GM12878 (cell line): ENCODE measurements around the gene TMEM53. TPM values are rescaled to one million over a fixed set of nuclear protein-coding genes. Genes with fewer than 3 reads are reported as not detected.

ENCODE experiments used
- ATAC-seq: fragments of 200-7000 bp; cut with Tn5 transposase; 3 replicates; pipeline ENCODE4 v1.9.1; 2020; ENCODE audit warnings: mild to moderate bottlenecking, moderate library complexity
- BruUV-seq: library from RNA; stranded (reverse); fragments of 400-500 nt; replicated peaks from 2 replicates; lab custom pipeline; 2021; lab: Mats Ljungman, UMichigan
- CTCF ChIA-PET: fragments of 300-600 bp; sonication (Branson Sonifier 250); formaldehyde crosslinking; extraction: SDS; loops from one replicate; lab custom pipeline; 2021; ENCODE audit warnings: inconsistent platforms; lab: Yijun Ruan, JAX
- POLR2A ChIA-PET: fragments of 350-600 bp; formaldehyde crosslinking; extraction: SDS; loops from one replicate; lab custom pipeline; 2021; ENCODE audit warnings: inconsistent platforms; lab: Charles Lee
- RAD21 ChIA-PET: fragments of 300-600 bp; sonication (Branson Sonifier 250); formaldehyde crosslinking; loops from one replicate; lab custom pipeline; 2023; ENCODE audit warnings: antibody characterized with exemption; ENCODE audit not compliant: unreplicated experiment; lab: Charles Lee
- SMC1A ChIA-PET: fragments of 300-600 bp; sonication (Branson Sonifier 250); formaldehyde crosslinking; loops from one replicate; lab custom pipeline; 2023; ENCODE audit not compliant: unreplicated experiment, uncharacterized antibody; lab: Charles Lee
- DNase-seq: peaks from one replicate; pipeline ENCODE4 v3.0.0-alpha.2; 2011; ENCODE audit warnings: low read depth, low spot score
- FAIRE-seq: peaks from 3 replicates; lab custom pipeline; 2011; peaks lifted over from hg19 to GRCh38; lab: Jason Lieb, UNC
- H2AFZ ChIP-seq: 2 replicates; pipeline ENCODE4 v1.6.0; 2011; ENCODE audit warnings: low read depth, low read length, control low read depth; ENCODE audit not compliant: control insufficient read depth
- H3K27ac ChIP-seq: 2 replicates; pipeline ENCODE4 v1.5.1; 2011; ENCODE audit warnings: control low read depth; ENCODE audit not compliant: control insufficient read depth, insufficient read depth
- H3K27me3 ChIP-seq, 2 experiments: replicated peaks in 1 of 2; 2 replicates each; pipeline versions ENCODE4 v1.6.0 to v1.6.1; 2011; ENCODE audit warnings: low read length in 1 of 2; ENCODE audit not compliant: control insufficient read depth in 2 of 2, insufficient read depth in 2 of 2
- H3K36me3 ChIP-seq, 2 experiments: 2 replicates each; pipeline ENCODE4 v1.5.1; 2011; ENCODE audit warnings: low read length in 1 of 2; ENCODE audit not compliant: control insufficient read depth in 2 of 2, insufficient read depth in 2 of 2
- H3K4me1 ChIP-seq: 2 replicates; pipeline ENCODE4 v1.6.1; 2011; ENCODE audit warnings: mild to moderate bottlenecking, low read length, moderate library complexity, mixed read lengths; ENCODE audit not compliant: control insufficient read depth, insufficient read depth
- H3K4me2 ChIP-seq: 2 replicates; pipeline ENCODE4 v1.6.0; 2011; ENCODE audit warnings: control low read depth; ENCODE audit not compliant: control insufficient read depth, insufficient read depth
- H3K4me3 ChIP-seq: fragments of 200-600 bp; sonication (generic); 2 replicates; pipeline ENCODE4 v1.5.1; 2016
- H3K79me2 ChIP-seq: 2 replicates; pipeline ENCODE4 v1.6.0; 2011; ENCODE audit warnings: low read length; ENCODE audit not compliant: control insufficient read depth, insufficient read depth
- H3K9ac ChIP-seq: 2 replicates; pipeline ENCODE4 v1.8.0; 2011; ENCODE audit warnings: low read length, control low read depth, mixed read lengths; ENCODE audit not compliant: control insufficient read depth, insufficient read depth
- H3K9me3 ChIP-seq: replicated peaks from 3 replicates; pipeline ENCODE4 v1.5.1; 2011; ENCODE audit warnings: mild to moderate bottlenecking, low read length; ENCODE audit not compliant: control insufficient read depth, insufficient read depth
- H4K20me1 ChIP-seq: 2 replicates; pipeline ENCODE4 v1.6.0; 2011; ENCODE audit not compliant: control insufficient read depth, insufficient read depth
- HDAC6 ChIP-seq: fragments of 200-600 bp; sonication (generic); IDR thresholded peaks from one replicate; pipeline ENCODE4 v1.8.0; 2017; ENCODE audit warnings: antibody characterized with exemption; ENCODE audit not compliant: unreplicated experiment
- MEF2B ChIP-seq: fragments of 450-650 bp; IDR thresholded peaks from 2 replicates; pipeline ENCODE4 v1.6.1; 2018; ENCODE audit warnings: mild to moderate bottlenecking, moderate library complexity; ENCODE audit not compliant: partially characterized antibody, poor library complexity, severe bottlenecking
- NFYB ChIP-seq: IDR thresholded peaks from 2 replicates; pipeline ENCODE4 v1.6.1; 2011; ENCODE audit warnings: low read depth, mild to moderate bottlenecking, low read length, improper control_type of control experiment, moderate library complexity; ENCODE audit not compliant: insufficient read depth
- PBX3 ChIP-seq: IDR thresholded peaks from 2 replicates; pipeline ENCODE4 v1.6.1; 2011; ENCODE audit warnings: mild to moderate bottlenecking, low read depth, low read length, moderate library complexity; ENCODE audit not compliant: insufficient replicate concordance
- RCOR1 ChIP-seq: conservative IDR thresholded peaks from 2 replicates; pipeline ENCODE4 v1.6.1; 2012; ENCODE audit warnings: low read depth, low read length, improper control_type of control experiment
- SUPT20H ChIP-seq: IDR thresholded peaks from 2 replicates; pipeline ENCODE4 v1.6.1; 2011; ENCODE audit warnings: low read depth, mild to moderate bottlenecking, low read length, moderate library complexity, borderline replicate concordance; ENCODE audit not compliant: control insufficient read depth
- TCF12 ChIP-seq: IDR thresholded peaks from 2 replicates; pipeline ENCODE4 v1.6.1; 2011; ENCODE audit warnings: low read depth, mild to moderate bottlenecking, low read length
- TCF7 ChIP-seq: IDR thresholded peaks from 2 replicates; pipeline ENCODE4 v1.6.1; 2014; ENCODE audit warnings: antibody characterized with exemption, borderline replicate concordance
- WGBS: methylation state at CpG from one replicate; pipeline ENCODE4 v1.1.6; 2016; ENCODE audit warnings: low lambda C conversion rate; ENCODE audit not compliant: insufficient replicate concordance, insufficient coverage; ENCODE audit errors: missing lambda C conversion rate; 5-methylcytosine and 5-hydroxymethylcytosine counted together
- in situ Hi-C: fragments of 300-500 bp; cut with MboI; formaldehyde crosslinking; loops from 9 replicates; pipeline ENCODE4 v1.14.3; 2018; ENCODE audit warnings: mixed read lengths
- intact Hi-C: fragments of 100-400 bp; cut with micrococcal nuclease; formaldehyde crosslinking; loops from one replicate; pipeline ENCODE4 v1.14.2; 2022; ENCODE audit not compliant: unreplicated experiment
- polyA plus RNA-seq, 11 experiments: library from polyadenylated mRNA; depleted of rRNA in 4 of 11; unstranded in 6 of 11; stranded (reverse) in 5 of 11; fragments of >200 nt; fragmentation: Nextera tagmentation in 4 of 11; fragmentation: Illumina TruSeq in 1 of 11; extraction: Ambion mirVana in 4 of 11; extraction: Trizol in 1 of 11; gene quantifications; 1 replicate in 1 of 11; 2 replicates in 10 of 11; pipeline versions ENCODE4 v1.2.1 to v1.2.3, GENCODE V29; 2011 to 2016; ENCODE audit warnings: inconsistent platforms in 2 of 11, missing spikeins in 2 of 11, low read depth in 1 of 11
- total RNA-seq, 4 experiments: library from RNA; depleted of rRNA in 3 of 4; stranded (reverse); fragments of >200 nt in 3 of 4; fragmentation: Illumina TruSeq in 1 of 4; extraction: Trizol in 1 of 4; gene quantifications; 2 replicates each; pipeline versions ENCODE4 v1.2.1 to v1.2.3, GENCODE V29; 2013 to 2021
- TF ChIP-seq, protein P1 (sequence below): fragments of 450-650 bp; IDR thresholded peaks from 2 replicates; pipeline ENCODE4 v1.6.1; 2016; ENCODE audit warnings: mild to moderate bottlenecking, moderate library complexity, borderline replicate concordance
- TF ChIP-seq, protein P2 (sequence below): IDR thresholded peaks from 2 replicates; pipeline ENCODE4 v1.6.1; 2012; ENCODE audit warnings: improper control_type of control experiment, low read depth, low read length; ENCODE audit not compliant: insufficient replicate concordance
- TF ChIP-seq, protein P3 (sequence below): fragments of 450-650 bp; IDR thresholded peaks from 2 replicates; pipeline ENCODE4 v1.6.1; 2014; ENCODE audit warnings: mild to moderate bottlenecking

TMEM53 gene
- total and polyA plus RNA-seq, 10 of the 15 experiments (the other 5 are each of a cell fraction or from before 2014, with no cell fraction given), result 3.1 to 23.9 (median 11.1) TPM

GRCh38 chr1:44619261-44619900, 54.9 kb downstream of the TMEM53 start:
- Histone ChIP-seq H3K4me1 (no peaks in the 10 kb centered on the region), H3K4me2 (no peak overlapping the region), H3K36me3 (no peaks in the 10 kb centered on the region), H3K27ac (no peak overlapping the region), H3K27me3 (no peaks in the 10 kb centered on the region; a peak in 3 of 4 replicates), H3K79me2 (no peaks in the 10 kb centered on the region), H3K4me3 (no peak overlapping the region), H2AFZ (no peak overlapping the region), H4K20me1 (no peaks in the 10 kb centered on the region), H3K9ac (no peak overlapping the region), H3K9me3 (no peaks in the 10 kb centered on the region)
- WGBS, result 39% methylated on average over 12 of the region's 12 CpGs
- ChIA-PET POLR2A (no interaction called here), CTCF (interaction anchor here (1.7 kb wide), 1 partner anchor 34 kb away, joined by 5 read pairs; no protein-coding TSS in a partner anchor), SMC1A (no interaction called here), RAD21 (no interaction called here)
- DNase-seq (no peak), ATAC-seq (no peak), FAIRE-seq (no peak)
- BruUV-seq, result no TSS peak
- in situ Hi-C loops, result no loop called here
- intact Hi-C loops, result no loop called here
- TF ChIP-seq, protein P1, sequence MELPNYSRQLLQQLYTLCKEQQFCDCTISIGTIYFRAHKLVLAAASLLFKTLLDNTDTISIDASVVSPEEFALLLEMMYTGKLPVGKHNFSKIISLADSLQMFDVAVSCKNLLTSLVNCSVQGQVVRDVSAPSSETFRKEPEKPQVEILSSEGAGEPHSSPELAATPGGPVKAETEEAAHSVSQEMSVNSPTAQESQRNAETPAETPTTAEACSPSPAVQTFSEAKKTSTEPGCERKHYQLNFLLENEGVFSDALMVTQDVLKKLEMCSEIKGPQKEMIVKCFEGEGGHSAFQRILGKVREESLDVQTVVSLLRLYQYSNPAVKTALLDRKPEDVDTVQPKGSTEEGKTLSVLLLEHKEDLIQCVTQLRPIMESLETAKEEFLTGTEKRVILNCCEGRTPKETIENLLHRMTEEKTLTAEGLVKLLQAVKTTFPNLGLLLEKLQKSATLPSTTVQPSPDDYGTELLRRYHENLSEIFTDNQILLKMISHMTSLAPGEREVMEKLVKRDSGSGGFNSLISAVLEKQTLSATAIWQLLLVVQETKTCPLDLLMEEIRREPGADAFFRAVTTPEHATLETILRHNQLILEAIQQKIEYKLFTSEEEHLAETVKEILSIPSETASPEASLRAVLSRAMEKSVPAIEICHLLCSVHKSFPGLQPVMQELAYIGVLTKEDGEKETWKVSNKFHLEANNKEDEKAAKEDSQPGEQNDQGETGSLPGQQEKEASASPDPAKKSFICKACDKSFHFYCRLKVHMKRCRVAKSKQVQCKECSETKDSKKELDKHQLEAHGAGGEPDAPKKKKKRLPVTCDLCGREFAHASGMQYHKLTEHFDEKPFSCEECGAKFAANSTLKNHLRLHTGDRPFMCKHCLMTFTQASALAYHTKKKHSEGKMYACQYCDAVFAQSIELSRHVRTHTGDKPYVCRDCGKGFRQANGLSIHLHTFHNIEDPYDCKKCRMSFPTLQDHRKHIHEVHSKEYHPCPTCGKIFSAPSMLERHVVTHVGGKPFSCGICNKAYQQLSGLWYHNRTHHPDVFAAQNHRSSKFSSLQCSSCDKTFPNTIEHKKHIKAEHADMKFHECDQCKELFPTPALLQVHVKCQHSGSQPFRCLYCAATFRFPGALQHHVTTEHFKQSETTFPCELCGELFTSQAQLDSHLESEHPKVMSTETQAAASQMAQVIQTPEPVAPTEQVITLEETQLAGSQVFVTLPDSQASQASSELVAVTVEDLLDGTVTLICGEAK, result no peak
- TF ChIP-seq PBX3 (no peak), TCF12 (no peak), MEF2B (no peak), SUPT20H (no peak), TCF7 (no peak), HDAC6 (no peak), NFYB (no peak), RCOR1 (no peak)
- TF ChIP-seq, protein P2, sequence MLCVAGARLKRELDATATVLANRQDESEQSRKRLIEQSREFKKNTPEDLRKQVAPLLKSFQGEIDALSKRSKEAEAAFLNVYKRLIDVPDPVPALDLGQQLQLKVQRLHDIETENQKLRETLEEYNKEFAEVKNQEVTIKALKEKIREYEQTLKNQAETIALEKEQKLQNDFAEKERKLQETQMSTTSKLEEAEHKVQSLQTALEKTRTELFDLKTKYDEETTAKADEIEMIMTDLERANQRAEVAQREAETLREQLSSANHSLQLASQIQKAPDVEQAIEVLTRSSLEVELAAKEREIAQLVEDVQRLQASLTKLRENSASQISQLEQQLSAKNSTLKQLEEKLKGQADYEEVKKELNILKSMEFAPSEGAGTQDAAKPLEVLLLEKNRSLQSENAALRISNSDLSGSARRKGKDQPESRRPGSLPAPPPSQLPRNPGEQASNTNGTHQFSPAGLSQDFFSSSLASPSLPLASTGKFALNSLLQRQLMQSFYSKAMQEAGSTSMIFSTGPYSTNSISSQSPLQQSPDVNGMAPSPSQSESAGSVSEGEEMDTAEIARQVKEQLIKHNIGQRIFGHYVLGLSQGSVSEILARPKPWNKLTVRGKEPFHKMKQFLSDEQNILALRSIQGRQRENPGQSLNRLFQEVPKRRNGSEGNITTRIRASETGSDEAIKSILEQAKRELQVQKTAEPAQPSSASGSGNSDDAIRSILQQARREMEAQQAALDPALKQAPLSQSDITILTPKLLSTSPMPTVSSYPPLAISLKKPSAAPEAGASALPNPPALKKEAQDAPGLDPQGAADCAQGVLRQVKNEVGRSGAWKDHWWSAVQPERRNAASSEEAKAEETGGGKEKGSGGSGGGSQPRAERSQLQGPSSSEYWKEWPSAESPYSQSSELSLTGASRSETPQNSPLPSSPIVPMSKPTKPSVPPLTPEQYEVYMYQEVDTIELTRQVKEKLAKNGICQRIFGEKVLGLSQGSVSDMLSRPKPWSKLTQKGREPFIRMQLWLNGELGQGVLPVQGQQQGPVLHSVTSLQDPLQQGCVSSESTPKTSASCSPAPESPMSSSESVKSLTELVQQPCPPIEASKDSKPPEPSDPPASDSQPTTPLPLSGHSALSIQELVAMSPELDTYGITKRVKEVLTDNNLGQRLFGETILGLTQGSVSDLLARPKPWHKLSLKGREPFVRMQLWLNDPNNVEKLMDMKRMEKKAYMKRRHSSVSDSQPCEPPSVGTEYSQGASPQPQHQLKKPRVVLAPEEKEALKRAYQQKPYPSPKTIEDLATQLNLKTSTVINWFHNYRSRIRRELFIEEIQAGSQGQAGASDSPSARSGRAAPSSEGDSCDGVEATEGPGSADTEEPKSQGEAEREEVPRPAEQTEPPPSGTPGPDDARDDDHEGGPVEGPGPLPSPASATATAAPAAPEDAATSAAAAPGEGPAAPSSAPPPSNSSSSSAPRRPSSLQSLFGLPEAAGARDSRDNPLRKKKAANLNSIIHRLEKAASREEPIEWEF, result no peak
- TF ChIP-seq, protein P3, sequence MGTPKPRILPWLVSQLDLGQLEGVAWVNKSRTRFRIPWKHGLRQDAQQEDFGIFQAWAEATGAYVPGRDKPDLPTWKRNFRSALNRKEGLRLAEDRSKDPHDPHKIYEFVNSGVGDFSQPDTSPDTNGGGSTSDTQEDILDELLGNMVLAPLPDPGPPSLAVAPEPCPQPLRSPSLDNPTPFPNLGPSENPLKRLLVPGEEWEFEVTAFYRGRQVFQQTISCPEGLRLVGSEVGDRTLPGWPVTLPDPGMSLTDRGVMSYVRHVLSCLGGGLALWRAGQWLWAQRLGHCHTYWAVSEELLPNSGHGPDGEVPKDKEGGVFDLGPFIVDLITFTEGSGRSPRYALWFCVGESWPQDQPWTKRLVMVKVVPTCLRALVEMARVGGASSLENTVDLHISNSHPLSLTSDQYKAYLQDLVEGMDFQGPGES, result no peak
